ENCODE results near the gene SHFL. TPM values are rescaled to one million over a fixed set of nuclear protein-coding genes. Genes with fewer than 3 reads are reported as not detected.

Gene SHFL
- total and polyA plus RNA-seq, 2 of the 8 experiments (the other 6 are each of a cell fraction or from before 2014, with no cell fraction given): 25.3 to 37.1 TPM

DNA sequence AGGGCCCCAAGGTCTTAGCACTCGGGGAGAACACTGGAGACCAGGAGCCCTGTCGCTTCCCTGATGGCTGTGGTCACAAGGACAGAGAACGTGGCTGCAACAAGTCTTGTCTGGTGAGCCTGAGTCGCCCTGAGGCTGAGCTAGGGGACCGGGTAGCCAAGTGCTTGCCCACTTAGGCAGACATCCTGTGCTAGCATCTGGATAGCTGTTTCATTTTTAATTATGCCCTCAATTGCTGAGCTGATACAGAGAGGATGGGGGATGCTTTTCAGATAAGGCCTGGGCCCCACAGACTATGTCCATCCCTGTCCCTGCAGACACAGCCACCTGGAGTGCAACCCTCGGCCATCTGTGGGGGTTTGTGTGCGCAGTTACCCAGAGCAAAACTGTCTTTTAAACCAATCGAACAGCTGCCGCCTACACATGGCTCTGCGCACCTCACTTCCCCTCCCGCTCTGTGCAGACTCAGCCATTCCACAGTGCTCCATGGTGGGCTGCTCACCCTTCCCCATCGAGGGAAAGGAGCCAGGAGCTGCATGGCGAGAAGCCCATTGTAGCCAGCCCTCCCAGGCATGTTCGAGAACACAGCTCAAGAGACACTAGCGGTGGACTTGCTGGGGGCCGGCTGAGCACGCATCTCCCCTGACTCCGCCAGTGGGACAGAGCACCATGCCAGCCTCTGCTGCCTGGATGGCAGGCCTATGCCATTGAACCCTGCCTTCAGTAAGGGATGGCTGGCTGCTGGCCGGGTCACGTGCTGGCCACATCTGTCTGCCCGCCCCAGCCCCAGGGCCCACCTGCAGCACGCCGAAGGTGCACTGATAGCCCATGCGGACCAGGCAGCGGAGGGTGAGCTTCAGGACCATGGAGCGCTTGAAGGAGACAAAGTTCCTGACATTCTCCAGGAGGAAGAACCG, 53.0 kb downstream of the SHFL start (continued):
- TF ChIP-seq TEAD4 (IDR thresholded peaks at IDR 0.05; ENCODE audit: low read depth, low read length): no peak
- no peak for TF ChIP-seq TAF1 (IDR thresholded peaks at IDR 0.05; ENCODE audit: low read depth, low read length)
- no peak for TF ChIP-seq GABPA (IDR thresholded peaks at IDR 0.05; ENCODE audit: borderline replicate concordance, insufficient read depth, low read length)
- no peak for TF ChIP-seq ASH2L (IDR thresholded peaks at IDR 0.05; ENCODE audit: low read length)
- TF ChIP-seq ZNF274 (IDR thresholded peaks at IDR 0.05; ENCODE audit: borderline replicate concordance, extremely low read depth, low read length): no peak
